GM12878 (cell line): ENCODE results near the gene CIROP. TPM values are rescaled to one million over a fixed set of nuclear protein-coding genes. Genes with fewer than 3 reads are reported as not detected.

ENCODE experiments used
- ATAC-seq: fragments of 200-7000 bp; cut with Tn5 transposase; 3 replicates; pipeline ENCODE4 v1.9.1; 2020; ENCODE audit warnings: mild to moderate bottlenecking, moderate library complexity
- BruUV-seq: library from RNA; stranded (reverse); fragments of 400-500 nt; replicated peaks from 2 replicates; lab custom pipeline; 2021; lab: Mats Ljungman, UMichigan
- CTCF ChIA-PET: fragments of 300-600 bp; sonication (Branson Sonifier 250); formaldehyde crosslinking; extraction: SDS; loops from one replicate; lab custom pipeline; 2021; ENCODE audit warnings: inconsistent platforms; lab: Yijun Ruan, JAX
- POLR2A ChIA-PET: fragments of 350-600 bp; formaldehyde crosslinking; extraction: SDS; loops from one replicate; lab custom pipeline; 2021; ENCODE audit warnings: inconsistent platforms; lab: Charles Lee
- RAD21 ChIA-PET: fragments of 300-600 bp; sonication (Branson Sonifier 250); formaldehyde crosslinking; loops from one replicate; lab custom pipeline; 2023; ENCODE audit warnings: antibody characterized with exemption; ENCODE audit not compliant: unreplicated experiment; lab: Charles Lee
- SMC1A ChIA-PET: fragments of 300-600 bp; sonication (Branson Sonifier 250); formaldehyde crosslinking; loops from one replicate; lab custom pipeline; 2023; ENCODE audit not compliant: unreplicated experiment, uncharacterized antibody; lab: Charles Lee
- DNase-seq: peaks from one replicate; pipeline ENCODE4 v3.0.0-alpha.2; 2011; ENCODE audit warnings: low read depth, low spot score
- FAIRE-seq: peaks from 3 replicates; lab custom pipeline; 2011; peaks lifted over from hg19 to GRCh38; lab: Jason Lieb, UNC
- H2AFZ ChIP-seq: 2 replicates; pipeline ENCODE4 v1.6.0; 2011; ENCODE audit warnings: low read depth, low read length, control low read depth; ENCODE audit not compliant: control insufficient read depth
- H3K27ac ChIP-seq: 2 replicates; pipeline ENCODE4 v1.5.1; 2011; ENCODE audit warnings: control low read depth; ENCODE audit not compliant: control insufficient read depth, insufficient read depth
- H3K27me3 ChIP-seq, 2 experiments: replicated peaks in 1 of 2; 2 replicates each; pipeline versions ENCODE4 v1.6.0 to v1.6.1; 2011; ENCODE audit warnings: low read length in 1 of 2; ENCODE audit not compliant: control insufficient read depth in 2 of 2, insufficient read depth in 2 of 2
- H3K36me3 ChIP-seq, 2 experiments: 2 replicates each; pipeline ENCODE4 v1.5.1; 2011; ENCODE audit warnings: low read length in 1 of 2; ENCODE audit not compliant: control insufficient read depth in 2 of 2, insufficient read depth in 2 of 2
- H3K4me1 ChIP-seq: 2 replicates; pipeline ENCODE4 v1.6.1; 2011; ENCODE audit warnings: mild to moderate bottlenecking, low read length, moderate library complexity, mixed read lengths; ENCODE audit not compliant: control insufficient read depth, insufficient read depth
- H3K4me2 ChIP-seq: 2 replicates; pipeline ENCODE4 v1.6.0; 2011; ENCODE audit warnings: control low read depth; ENCODE audit not compliant: control insufficient read depth, insufficient read depth
- H3K4me3 ChIP-seq: fragments of 200-600 bp; sonication (generic); 2 replicates; pipeline ENCODE4 v1.5.1; 2016
- H3K79me2 ChIP-seq: 2 replicates; pipeline ENCODE4 v1.6.0; 2011; ENCODE audit warnings: low read length; ENCODE audit not compliant: control insufficient read depth, insufficient read depth
- H3K9ac ChIP-seq: 2 replicates; pipeline ENCODE4 v1.8.0; 2011; ENCODE audit warnings: low read length, control low read depth, mixed read lengths; ENCODE audit not compliant: control insufficient read depth, insufficient read depth
- H3K9me3 ChIP-seq: replicated peaks from 3 replicates; pipeline ENCODE4 v1.5.1; 2011; ENCODE audit warnings: mild to moderate bottlenecking, low read length; ENCODE audit not compliant: control insufficient read depth, insufficient read depth
- H4K20me1 ChIP-seq: 2 replicates; pipeline ENCODE4 v1.6.0; 2011; ENCODE audit not compliant: control insufficient read depth, insufficient read depth
- CEBPB ChIP-seq, 2 experiments: fragments of 150-350 bp in 1 of 2; IDR thresholded peaks; 2 replicates each; pipeline ENCODE4 v1.6.1; 2012 to 2014; ENCODE audit warnings: low read depth in 2 of 2, low read length in 2 of 2, borderline replicate concordance in 1 of 2, inconsistent platforms in 1 of 2
- E2F4 ChIP-seq: IDR thresholded peaks from 2 replicates; pipeline ENCODE4 v1.6.1; 2012; ENCODE audit warnings: low read depth, low read length, improper control_type of control experiment
- EED ChIP-seq: sonication (generic); IDR thresholded peaks from 2 replicates; pipeline ENCODE4 v1.6.1; 2016; ENCODE audit warnings: antibody characterized with exemption, low read depth
- FOS ChIP-seq: IDR thresholded peaks from 3 replicates; pipeline ENCODE4 v1.6.1; 2011; ENCODE audit warnings: borderline replicate concordance; ENCODE audit not compliant: insufficient read length; ENCODE audit errors: extremely low read depth
- FOXK2 ChIP-seq: fragments of 450-650 bp; IDR thresholded peaks from 2 replicates; pipeline ENCODE4 v1.6.1; 2017; ENCODE audit warnings: mild to moderate bottlenecking, moderate library complexity
- FOXM1 ChIP-seq: IDR thresholded peaks from 2 replicates; pipeline ENCODE4 v1.6.1; 2012; ENCODE audit warnings: low read depth, mild to moderate bottlenecking, inconsistent platforms, low read length, moderate library complexity
- POLR2A ChIP-seq: IDR thresholded peaks from 2 replicates; pipeline ENCODE4 v1.6.1; 2011; ENCODE audit warnings: low read depth, mild to moderate bottlenecking, low read length
- SUPT20H ChIP-seq: IDR thresholded peaks from 2 replicates; pipeline ENCODE4 v1.6.1; 2011; ENCODE audit warnings: low read depth, mild to moderate bottlenecking, low read length, moderate library complexity, borderline replicate concordance; ENCODE audit not compliant: control insufficient read depth
- TAF1 ChIP-seq: IDR thresholded peaks from 2 replicates; pipeline ENCODE4 v1.6.1; 2011; ENCODE audit warnings: mild to moderate bottlenecking, low read depth, low read length, borderline replicate concordance
- WGBS: methylation state at CpG from one replicate; pipeline ENCODE4 v1.1.6; 2016; ENCODE audit warnings: low lambda C conversion rate; ENCODE audit not compliant: insufficient replicate concordance, insufficient coverage; ENCODE audit errors: missing lambda C conversion rate; 5-methylcytosine and 5-hydroxymethylcytosine counted together
- in situ Hi-C: fragments of 300-500 bp; cut with MboI; formaldehyde crosslinking; loops from 9 replicates; pipeline ENCODE4 v1.14.3; 2018; ENCODE audit warnings: mixed read lengths
- intact Hi-C: fragments of 100-400 bp; cut with micrococcal nuclease; formaldehyde crosslinking; loops from one replicate; pipeline ENCODE4 v1.14.2; 2022; ENCODE audit not compliant: unreplicated experiment
- polyA plus RNA-seq, 11 experiments: library from polyadenylated mRNA; depleted of rRNA in 4 of 11; unstranded in 6 of 11; stranded (reverse) in 5 of 11; fragments of >200 nt; fragmentation: Nextera tagmentation in 4 of 11; fragmentation: Illumina TruSeq in 1 of 11; extraction: Ambion mirVana in 4 of 11; extraction: Trizol in 1 of 11; gene quantifications; 1 replicate in 1 of 11; 2 replicates in 10 of 11; pipeline versions ENCODE4 v1.2.1 to v1.2.3, GENCODE V29; 2011 to 2016; ENCODE audit warnings: inconsistent platforms in 2 of 11, missing spikeins in 2 of 11, low read depth in 1 of 11
- total RNA-seq, 4 experiments: library from RNA; depleted of rRNA in 3 of 4; stranded (reverse); fragments of >200 nt in 3 of 4; fragmentation: Illumina TruSeq in 1 of 4; extraction: Trizol in 1 of 4; gene quantifications; 2 replicates each; pipeline versions ENCODE4 v1.2.1 to v1.2.3, GENCODE V29; 2013 to 2021
- TF ChIP-seq, protein P1 (sequence below): fragments of 150-350 bp; IDR thresholded peaks from 2 replicates; pipeline ENCODE4 v1.6.1; 2014; ENCODE audit warnings: mild to moderate bottlenecking, low read depth, low read length

Gene CIROP
- total and polyA plus RNA-seq, 10 of the 15 experiments (the other 5 are each of a cell fraction or from before 2014, with no cell fraction given): not detected

DNA sequence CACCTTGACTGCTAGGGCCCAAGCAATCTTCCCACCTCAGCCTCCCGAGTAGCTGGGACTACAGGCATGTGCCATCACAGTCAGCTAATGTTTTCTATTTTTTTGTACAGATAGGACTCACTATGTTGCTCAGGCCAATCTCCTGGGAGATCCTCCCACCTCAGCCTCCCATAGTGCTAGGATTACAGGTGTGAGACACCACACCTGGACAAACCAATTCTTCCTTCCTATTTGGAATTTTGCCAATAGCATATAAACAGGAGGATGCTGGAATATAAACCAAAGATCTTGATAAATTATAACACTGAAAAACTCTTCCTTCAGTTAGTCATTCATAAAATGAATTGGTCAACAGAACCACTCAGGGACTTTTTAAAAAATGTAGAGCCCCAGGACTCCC, 18.2 kb downstream of the CIROP start:
- H3K9me3 ChIP-seq: no peaks in the 10 kb centered on the region
- BruUV-seq: no TSS peak
- no peak overlapping the region for H3K4me2 ChIP-seq
- no peak for FAIRE-seq
- H3K27me3 ChIP-seq: no peaks in the 10 kb centered on the region
- RAD21 ChIA-PET: no interaction called here
- in situ Hi-C loops (no loop called here), intact Hi-C loops (no loop called here)
- no peak for ATAC-seq
- POLR2A ChIA-PET: interaction anchor here (1.3 kb wide), 1 partner anchor 8 kb away, joined by 6 read pairs; the partner anchor contains the start of genes ACIN1 and C14orf119
- H3K9ac ChIP-seq: no peak overlapping the region
- peaks cover 2% of the 10 kb centered on the region; the same call in 1 of the 2 replicates for H3K79me2 ChIP-seq
- WGBS: 100% methylated on average over 1 of the region's 1 CpG
- no peak for DNase-seq
- SMC1A ChIA-PET: interaction anchor here (1.2 kb wide), 1 partner anchor 8 kb away, joined by 3 read pairs; the partner anchor contains the start of genes ACIN1 and C14orf119
- CTCF ChIA-PET: interaction anchor here (1.7 to 3.1 kb wide), 3 partner anchors 8 to 18 kb away, joined by 6 to 16 read pairs (median 15); partner anchors contain the start of gene ACIN1
- no peak overlapping the region for H3K4me3 ChIP-seq
- no peaks in the 10 kb centered on the region for H4K20me1 ChIP-seq
- no peak overlapping the region for H3K27ac ChIP-seq
- peaks cover 5 to 36% of the 10 kb centered on the region in 2 experiments for H3K36me3 ChIP-seq
- H2AFZ ChIP-seq: no peak overlapping the region
- TF ChIP-seq EED (no peak), CEBPB (IDR thresholded peaks at IDR 0.05; ENCODE audit: borderline replicate concordance in 1 of 2, low read depth in 2 of 2, low read length in 2 of 2) (no peak), POLR2A (no peak), FOXM1 (no peak), E2F4 (no peak), TAF1 (no peak), FOS (no peak), SUPT20H (no peak), FOXK2 (no peak)
- TF ChIP-seq, protein P1, sequence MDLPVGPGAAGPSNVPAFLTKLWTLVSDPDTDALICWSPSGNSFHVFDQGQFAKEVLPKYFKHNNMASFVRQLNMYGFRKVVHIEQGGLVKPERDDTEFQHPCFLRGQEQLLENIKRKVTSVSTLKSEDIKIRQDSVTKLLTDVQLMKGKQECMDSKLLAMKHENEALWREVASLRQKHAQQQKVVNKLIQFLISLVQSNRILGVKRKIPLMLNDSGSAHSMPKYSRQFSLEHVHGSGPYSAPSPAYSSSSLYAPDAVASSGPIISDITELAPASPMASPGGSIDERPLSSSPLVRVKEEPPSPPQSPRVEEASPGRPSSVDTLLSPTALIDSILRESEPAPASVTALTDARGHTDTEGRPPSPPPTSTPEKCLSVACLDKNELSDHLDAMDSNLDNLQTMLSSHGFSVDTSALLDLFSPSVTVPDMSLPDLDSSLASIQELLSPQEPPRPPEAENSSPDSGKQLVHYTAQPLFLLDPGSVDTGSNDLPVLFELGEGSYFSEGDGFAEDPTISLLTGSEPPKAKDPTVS: no peak
- no peaks in the 10 kb centered on the region for H3K4me1 ChIP-seq
